IMR-90 (cell line): ENCODE results near the gene GAS6. TPM values are rescaled to one million over a fixed set of nuclear protein-coding genes. Genes with fewer than 3 reads are reported as not detected.

Experiments
- ATAC-seq: fragments of 200-7000 bp; cut with Tn5 transposase; 2 replicates; pipeline ENCODE4 v1.9.1; 2020; ENCODE audit warnings: low read depth, mild to moderate bottlenecking, moderate library complexity
- BruUV-seq: library from RNA; stranded (reverse); fragments of 400-500 nt; replicated peaks from 2 replicates; lab custom pipeline; 2021; lab: Mats Ljungman, UMichigan
- CTCF ChIA-PET: fragments of 300-600 bp; formaldehyde crosslinking; extraction: SDS; loops from one replicate; lab custom pipeline; 2021; ENCODE audit warnings: antibody characterized with exemption; lab: Yijun Ruan, JAX
- POLR2A ChIA-PET: fragments of 300-600 bp; sonication (Branson Sonifier 250); formaldehyde crosslinking; loops from one replicate; lab custom pipeline; 2022; ENCODE audit warnings: antibody characterized with exemption; ENCODE audit not compliant: unreplicated experiment; lab: Charles Lee
- DNase-seq: peaks from one replicate; pipeline ENCODE4 v3.0.0; 2013
- H2AFZ ChIP-seq: replicated peaks from 2 replicates; pipeline ENCODE3; 2013; ENCODE audit warnings: low read length, mild to moderate bottlenecking; ENCODE audit not compliant: poor library complexity
- H2AK5ac ChIP-seq: 2 replicates; pipeline ENCODE4 v1.6.1; 2013; ENCODE audit warnings: low read depth, low read length, inconsistent platforms
- H2AK9ac ChIP-seq: replicated peaks from 2 replicates; pipeline ENCODE3; 2013; ENCODE audit warnings: mild to moderate bottlenecking, low read depth, low read length, moderate library complexity; ENCODE audit not compliant: poor library complexity
- H2BK120ac ChIP-seq: 2 replicates; pipeline ENCODE4 v1.6.1; 2013; ENCODE audit warnings: low read depth, low read length, inconsistent platforms
- H2BK15ac ChIP-seq: 3 replicates; pipeline ENCODE4 v1.6.1; 2013; ENCODE audit warnings: low read depth, low read length, inconsistent platforms
- H2BK20ac ChIP-seq: 2 replicates; pipeline ENCODE4 v1.6.1; 2013; ENCODE audit warnings: low read depth, mild to moderate bottlenecking, inconsistent platforms, low read length, moderate library complexity
- H2BK5ac ChIP-seq: 2 replicates; pipeline ENCODE4 v1.6.1; 2013; ENCODE audit warnings: mild to moderate bottlenecking, low read depth, low read length, inconsistent platforms; ENCODE audit not compliant: poor library complexity, severe bottlenecking
- H3K14ac ChIP-seq: replicated peaks from 2 replicates; pipeline ENCODE4 v1.6.1; 2013; ENCODE audit warnings: low read depth, low read length, inconsistent platforms
- H3K18ac ChIP-seq: 2 replicates; pipeline ENCODE4 v1.6.1; 2013; ENCODE audit warnings: low read depth, low read length, control low read depth
- H3K23ac ChIP-seq: 2 replicates; pipeline ENCODE4 v1.6.1; 2013; ENCODE audit warnings: low read depth, low read length, inconsistent platforms
- H3K27ac ChIP-seq: 2 replicates; pipeline ENCODE4 v1.5.1; 2013; ENCODE audit warnings: mild to moderate bottlenecking, control low read depth, low read length; ENCODE audit not compliant: insufficient read depth
- H3K27me3 ChIP-seq: 2 replicates; pipeline ENCODE4 v1.6.1; 2013; ENCODE audit warnings: low read length; ENCODE audit not compliant: control insufficient read depth, insufficient read depth
- H3K36me3 ChIP-seq: 2 replicates; pipeline ENCODE4 v1.6.1; 2013; ENCODE audit warnings: low read length, mixed read lengths; ENCODE audit not compliant: control insufficient read depth, insufficient read depth
- H3K4ac ChIP-seq: 2 replicates; pipeline ENCODE4 v1.6.1; 2013; ENCODE audit warnings: low read depth, low read length, inconsistent platforms
- H3K4me1 ChIP-seq: 2 replicates; pipeline ENCODE4 v1.6.1; 2013; ENCODE audit warnings: low read length, mixed read lengths; ENCODE audit not compliant: control insufficient read depth, insufficient read depth
- H3K4me2 ChIP-seq: 2 replicates; pipeline ENCODE4 v1.6.1; 2013; ENCODE audit warnings: low read depth, mild to moderate bottlenecking, control low read depth, low read length, moderate library complexity
- H3K4me3 ChIP-seq: 2 replicates; pipeline ENCODE4 v1.5.1; 2013; ENCODE audit warnings: low read depth, mild to moderate bottlenecking, control low read depth, low read length, moderate library complexity; ENCODE audit not compliant: insufficient read depth
- H3K56ac ChIP-seq: 2 replicates; pipeline ENCODE4 v1.6.1; 2013; ENCODE audit warnings: low read length, inconsistent platforms; ENCODE audit not compliant: insufficient read depth; ENCODE audit errors: extremely low read depth
- H3K79me1 ChIP-seq, 2 experiments: 2 replicates each; pipeline ENCODE4 v1.6.1; 2013; ENCODE audit warnings: low read length in 2 of 2, inconsistent platforms in 1 of 2, low read depth in 1 of 2
- H3K9ac ChIP-seq: 2 replicates; pipeline ENCODE4 v1.6.1; 2013; ENCODE audit warnings: low read depth, low read length, control low read depth
- H3K9me1 ChIP-seq: 2 replicates; pipeline ENCODE4 v1.6.1; 2013; ENCODE audit warnings: low read length, inconsistent platforms; ENCODE audit not compliant: insufficient read depth
- H3K9me3 ChIP-seq: 2 replicates; pipeline ENCODE4 v1.6.1; 2013; ENCODE audit warnings: low read length; ENCODE audit not compliant: control insufficient read depth, insufficient read depth
- H4K20me1 ChIP-seq: 2 replicates; pipeline ENCODE4 v1.6.1; 2013; ENCODE audit warnings: low read length, inconsistent platforms; ENCODE audit not compliant: insufficient read depth
- H4K5ac ChIP-seq: 2 replicates; pipeline ENCODE4 v1.6.1; 2013; ENCODE audit warnings: mild to moderate bottlenecking, low read depth, low read length, control low read depth
- H4K8ac ChIP-seq, 2 experiments: 2 replicates each; pipeline ENCODE4 v1.6.1; 2013; ENCODE audit warnings: low read depth in 2 of 2, low read length in 2 of 2, control low read depth in 1 of 2, inconsistent platforms in 1 of 2
- H4K91ac ChIP-seq: 2 replicates; pipeline ENCODE4 v1.6.1; 2013; ENCODE audit warnings: low read depth, low read length, inconsistent platforms; ENCODE audit not compliant: insufficient read depth
- BHLHE40 ChIP-seq: fragments of 150-350 bp; IDR thresholded peaks from 2 replicates; pipeline ENCODE4 v1.6.1; 2016; ENCODE audit warnings: mild to moderate bottlenecking, low read depth, low read length
- CEBPB ChIP-seq: IDR thresholded peaks from 2 replicates; pipeline ENCODE4 v1.6.1; 2012; ENCODE audit warnings: low read depth, low read length, improper control_type of control experiment
- CHD1 ChIP-seq: IDR thresholded peaks from 2 replicates; pipeline ENCODE4 v1.6.1; 2012; ENCODE audit warnings: low read depth, low read length, improper control_type of control experiment
- CTCF ChIP-seq: conservative IDR thresholded peaks from 2 replicates; pipeline ENCODE4 v1.5.1; 2012; ENCODE audit warnings: mild to moderate bottlenecking, low read depth, low read length, improper control_type of control experiment
- FOS ChIP-seq: fragments of 150-350 bp; IDR thresholded peaks from 2 replicates; pipeline ENCODE4 v1.6.1; 2016; ENCODE audit warnings: low read depth, low read length
- MAFK ChIP-seq: IDR thresholded peaks from 2 replicates; pipeline ENCODE4 v1.6.1; 2012; ENCODE audit warnings: low read depth, low read length, improper control_type of control experiment
- MAZ ChIP-seq: IDR thresholded peaks from 2 replicates; pipeline ENCODE4 v1.6.1; 2012; ENCODE audit warnings: low read depth, mild to moderate bottlenecking, low read length, improper control_type of control experiment, moderate library complexity, borderline replicate concordance
- MXI1 ChIP-seq: IDR thresholded peaks from 2 replicates; pipeline ENCODE4 v1.6.1; 2012; ENCODE audit warnings: low read depth, mild to moderate bottlenecking, low read length, moderate library complexity, borderline replicate concordance
- NFE2L2 ChIP-seq: fragments of 150-350 bp; IDR thresholded peaks from 2 replicates; pipeline ENCODE4 v1.6.1; 2016; ENCODE audit warnings: low read depth, mild to moderate bottlenecking, low read length
- POLR2A ChIP-seq: IDR thresholded peaks from 2 replicates; pipeline ENCODE4 v1.6.1; 2012; ENCODE audit warnings: mild to moderate bottlenecking, low read depth, low read length
- RAD21 ChIP-seq: IDR thresholded peaks from 2 replicates; pipeline ENCODE4 v1.6.1; 2012; ENCODE audit warnings: low read length, improper control_type of control experiment
- RCOR1 ChIP-seq: IDR thresholded peaks from 2 replicates; pipeline ENCODE4 v1.6.1; 2012; ENCODE audit warnings: mild to moderate bottlenecking, low read length, improper control_type of control experiment; ENCODE audit not compliant: insufficient replicate concordance
- RFX5 ChIP-seq: IDR thresholded peaks from 2 replicates; pipeline ENCODE4 v1.8.0; 2012; ENCODE audit warnings: low read depth, mild to moderate bottlenecking, low read length, moderate library complexity
- SMC3 ChIP-seq: fragments of 150-350 bp; IDR thresholded peaks from 2 replicates; pipeline ENCODE4 v1.6.1; 2016; ENCODE audit warnings: low read depth, mild to moderate bottlenecking, antibody characterized with exemption, low read length, moderate library complexity
- USF2 ChIP-seq: fragments of 150-350 bp; IDR thresholded peaks from 2 replicates; pipeline ENCODE4 v1.6.1; 2017; ENCODE audit warnings: mild to moderate bottlenecking, antibody characterized with exemption, low read length, low read depth
- WGBS, 2 experiments: methylation state at CpG; one replicate each; pipeline versions ENCODE4 v1.1.5 to v1.1.7; 2013; ENCODE audit warnings: missing lambda C conversion rate in 2 of 2; ENCODE audit not compliant: insufficient read length in 1 of 2; ENCODE audit errors: extremely low coverage in 2 of 2; 5-methylcytosine and 5-hydroxymethylcytosine counted together
- dilution Hi-C: fragments of 300-500 bp; cut with HindIII; formaldehyde crosslinking; loops from one replicate; pipeline ENCODE4 v1.14.3; 2018; ENCODE audit warnings: low sequenced_read_pairs; ENCODE audit not compliant: unreplicated experiment
- in situ Hi-C: fragments of 300-500 bp; cut with MboI; formaldehyde crosslinking; loops from 3 replicates; pipeline ENCODE4 v1.14.3; 2019; ENCODE audit warnings: low sequenced_read_pairs, inconsistent platforms, mixed read lengths
- intact Hi-C: fragments of 100-400 bp; cut with micrococcal nuclease; formaldehyde crosslinking; loops from 2 replicates; pipeline ENCODE4 v1.10.0; 2022
- polyA plus RNA-seq, 3 experiments: library from polyadenylated mRNA; depleted of rRNA; stranded (reverse); fragments of >200 nt; gene quantifications; 2 replicates each; pipeline ENCODE4 v1.2.3, GENCODE V29; 2012; ENCODE audit warnings: low replicate concordance in 1 of 3
- total RNA-seq: library from RNA; depleted of rRNA; stranded (reverse); fragments of >200 nt; gene quantifications from 2 replicates; pipeline ENCODE4 v1.2.3, GENCODE V29; 2012
- TF ChIP-seq, protein P1 (sequence below): fragments of 150-350 bp; IDR thresholded peaks from 2 replicates; pipeline ENCODE4 v1.6.1; 2016; ENCODE audit warnings: low read depth, mild to moderate bottlenecking, low read length, moderate library complexity, borderline replicate concordance

The GAS6 gene
- total and polyA plus RNA-seq, 2 of the 4 experiments (the other 2 are of a cell fraction) = 220 to 823 TPM

- no peaks in the 10 kb centered on the region for H3K27me3 ChIP-seq
- ChIA-PET POLR2A (no interaction called here), CTCF (no interaction called here)
- H2BK20ac ChIP-seq = no peak overlapping the region
- no peak overlapping the region for H3K27ac ChIP-seq
- intact Hi-C loops (no loop called here), in situ Hi-C loops (no loop called here), dilution Hi-C loops (no loop called here)
- WGBS, 2 experiments = 95% methylated on average over 13 of the region's 23 CpGs; no CpG with 5 or more reads in 1 of the 2 experiments
- H2BK5ac ChIP-seq = no peak overlapping the region
- H3K4me3 ChIP-seq = no peak overlapping the region
- peaks cover 60% of the 10 kb centered on the region for H3K4me1 ChIP-seq
- H3K4me2 ChIP-seq = no peak overlapping the region
- H3K23ac ChIP-seq = no peak overlapping the region
- no peak overlapping the region for H4K8ac ChIP-seq
- no peak overlapping the region for H4K91ac ChIP-seq
- peaks cover 28% of the 10 kb centered on the region for H3K36me3 ChIP-seq
- H3K9me1 ChIP-seq = peaks cover 58% of the 10 kb centered on the region
- no peak overlapping the region for H4K5ac ChIP-seq
- H2AK9ac ChIP-seq = no peak overlapping the region
- no peak for ATAC-seq
- H2AFZ ChIP-seq = no peak overlapping the region
- no peak overlapping the region for H2BK120ac ChIP-seq
- no peaks in the 10 kb centered on the region for H3K9me3 ChIP-seq
- no peak overlapping the region for H3K56ac ChIP-seq
- H3K4ac ChIP-seq = no peak overlapping the region
- no peak overlapping the region for H3K9ac ChIP-seq
- no peak overlapping the region for H3K14ac ChIP-seq
- peaks cover 15 to 98% of the 10 kb centered on the region in 2 experiments; a peak in 3 of 4 replicates for H3K79me1 ChIP-seq
- BruUV-seq = no TSS peak
- H3K18ac ChIP-seq = no peak overlapping the region
- DNase-seq = no peak
- H2AK5ac ChIP-seq = peak overlapping the region; percentile 26; the same call in 1 of the 2 replicates
- peaks cover 100% of the 10 kb centered on the region for H4K20me1 ChIP-seq
- H2BK15ac ChIP-seq = no peak overlapping the region
- TF ChIP-seq, protein P1, sequence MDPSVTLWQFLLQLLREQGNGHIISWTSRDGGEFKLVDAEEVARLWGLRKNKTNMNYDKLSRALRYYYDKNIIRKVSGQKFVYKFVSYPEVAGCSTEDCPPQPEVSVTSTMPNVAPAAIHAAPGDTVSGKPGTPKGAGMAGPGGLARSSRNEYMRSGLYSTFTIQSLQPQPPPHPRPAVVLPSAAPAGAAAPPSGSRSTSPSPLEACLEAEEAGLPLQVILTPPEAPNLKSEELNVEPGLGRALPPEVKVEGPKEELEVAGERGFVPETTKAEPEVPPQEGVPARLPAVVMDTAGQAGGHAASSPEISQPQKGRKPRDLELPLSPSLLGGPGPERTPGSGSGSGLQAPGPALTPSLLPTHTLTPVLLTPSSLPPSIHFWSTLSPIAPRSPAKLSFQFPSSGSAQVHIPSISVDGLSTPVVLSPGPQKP = no peak
- TF ChIP-seq MXI1 (no peak), MAZ (no peak), CHD1 (no peak), FOS (no peak), CEBPB (no peak), RFX5 (no peak), CTCF (no peak), NFE2L2 (no peak), SMC3 (no peak), POLR2A (no peak), MAFK (no peak), USF2 (no peak), RAD21 (no peak), BHLHE40 (no peak), RCOR1 (no peak)
Measured at GRCh38 chr13:113851826-113852535, 11.9 kb downstream of the GAS6 start.
